Right lung (tissue), 10 donors: ENCODE measurements around the gene JADE3. TPM values are rescaled to one million over a fixed set of nuclear protein-coding genes. Genes with fewer than 3 reads are reported as not detected.

Source experiments
- DNase-seq, 2 donors: peaks; one replicate each; pipeline ENCODE4 v3.0.0-alpha.2; 2013
- long read RNA-seq, 8 donors: transcript quantifications; one replicate each; lab custom pipeline, GENCODE V29; 2026
- polyA plus RNA-seq, 5 donors: library from polyadenylated mRNA; unstranded; fragments of 120-200 nt; gene quantifications; one replicate each; pipeline versions ENCODE4 v1.2.1 to v1.2.3, GENCODE V29; 2013; ENCODE audit warnings: inconsistent platforms in 1 of 5, low replicate concordance in 1 of 5; ENCODE audit not compliant: insufficient read length in 5 of 5, insufficient read depth in 1 of 5

JADE3 gene
- polyA plus RNA-seq, result 10 to 100 TPM; 11.4 to 17.9 (median 14.9) TPM
- long read RNA-seq, donor 1, full-length matches to known transcripts, result 4 of 4 reads
- long read RNA-seq, donor 1, partial matches to known transcripts, result 0 of 4 reads
- long read RNA-seq, donor 1, other reads (novel, unspliced or antisense), result 0 of 4 reads
- long read RNA-seq, donor 2, full-length matches to known transcripts, result 2 of 2 reads
- long read RNA-seq, donor 2, partial matches to known transcripts, result 0 of 2 reads
- long read RNA-seq, donor 2, other reads (novel, unspliced or antisense), result 0 of 2 reads
- long read RNA-seq, donor 3, full-length matches to known transcripts, result 2 of 2 reads
- long read RNA-seq, donor 3, partial matches to known transcripts, result 0 of 2 reads
- long read RNA-seq, donor 3, other reads (novel, unspliced or antisense), result 0 of 2 reads
- long read RNA-seq, donor 4, full-length matches to known transcripts, result 1 of 1 reads
- long read RNA-seq, donor 4, partial matches to known transcripts, result 0 of 1 reads
- long read RNA-seq, donor 4, other reads (novel, unspliced or antisense), result 0 of 1 reads
- long read RNA-seq, donor 5, full-length matches to known transcripts, result 4 of 4 reads
- long read RNA-seq, donor 5, partial matches to known transcripts, result 0 of 4 reads
- long read RNA-seq, donor 5, other reads (novel, unspliced or antisense), result 0 of 4 reads
- long read RNA-seq, donor 6, full-length matches to known transcripts, result 1 of 1 reads
- long read RNA-seq, donor 6, partial matches to known transcripts, result 0 of 1 reads
- long read RNA-seq, donor 6, other reads (novel, unspliced or antisense), result 0 of 1 reads
- long read RNA-seq, donor 7, full-length matches to known transcripts, result 3 of 8 reads
- long read RNA-seq, donor 7, partial matches to known transcripts, result 5 of 8 reads
- long read RNA-seq, donor 7, other reads (novel, unspliced or antisense), result 0 of 8 reads
- long read RNA-seq, donor 8, result 0 reads

DNA sequence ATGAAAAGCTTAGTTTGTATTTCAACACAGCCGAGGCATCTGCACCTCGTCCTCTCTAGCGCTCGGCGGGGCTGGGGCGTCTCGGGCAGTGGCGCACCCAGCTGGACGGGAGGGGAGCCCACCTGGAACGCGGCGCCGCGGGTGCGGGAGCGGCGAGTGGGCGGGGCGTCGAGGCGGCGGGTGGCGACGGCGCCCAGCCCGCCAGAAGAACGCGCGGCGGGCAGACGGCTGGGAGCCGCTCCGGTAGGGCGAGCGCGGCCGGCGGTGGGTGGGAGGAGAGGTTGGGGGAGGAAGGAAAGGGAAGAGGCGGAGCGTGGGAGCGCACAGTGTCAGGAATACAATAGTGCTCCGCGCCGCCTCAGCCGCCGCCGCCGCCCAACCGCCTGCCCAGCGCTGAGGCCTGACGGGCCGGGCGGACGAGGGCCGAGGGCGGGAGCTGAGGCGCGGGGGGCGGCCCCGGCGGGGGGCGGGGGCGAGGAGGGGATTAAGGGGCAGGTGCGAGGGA lies at the start of gene JADE3:
TSS of gene JADE3 (plus strand) at position 324 of the 505 bp plus-strand sequence. CDS start 72,474 bp downstream, outside the sequence.
- peak; percentile 51 to 54 for DNase-seq

DNA sequence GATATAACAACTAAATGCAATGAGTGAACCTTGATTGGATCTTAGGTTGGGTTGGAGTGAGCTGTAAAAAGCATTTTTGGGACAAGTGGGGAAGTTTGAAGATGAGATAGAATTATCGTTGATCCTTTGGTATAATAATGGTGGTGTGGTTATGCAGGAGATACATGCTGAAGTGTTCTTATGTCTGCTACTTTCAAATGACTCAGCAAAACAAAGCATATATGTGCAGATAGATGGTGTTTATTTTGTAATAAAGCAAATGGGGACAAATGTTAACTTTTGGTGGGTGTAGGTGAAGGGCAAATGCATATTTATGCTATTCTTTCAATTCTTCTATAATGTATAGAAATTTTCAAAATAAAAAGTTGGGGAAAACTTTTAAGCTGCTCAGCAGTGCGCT lies 49.1 kb upstream of the JADE3 start:
- no peak for DNase-seq

DNA sequence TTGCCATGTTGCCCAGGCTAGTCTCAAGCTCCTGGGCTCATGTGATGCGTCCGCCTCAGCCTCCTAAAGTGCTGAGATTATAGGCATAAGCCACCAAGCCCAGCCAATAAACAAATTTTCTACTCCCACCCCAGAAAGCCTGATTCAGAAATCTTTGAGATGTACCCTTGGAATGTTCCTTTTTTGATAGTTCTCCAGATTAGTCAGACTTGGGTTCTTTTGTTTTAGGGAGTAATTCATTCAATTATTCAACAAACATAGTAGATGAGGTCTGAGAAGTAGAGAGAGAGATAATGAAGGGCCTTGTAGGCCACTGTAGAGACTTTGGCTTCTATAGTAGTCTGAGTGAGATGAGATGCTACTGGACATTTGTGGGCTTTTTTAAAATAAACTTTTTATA lies 47.6 kb upstream of the JADE3 start:
- DNase-seq, result no peak

DNA sequence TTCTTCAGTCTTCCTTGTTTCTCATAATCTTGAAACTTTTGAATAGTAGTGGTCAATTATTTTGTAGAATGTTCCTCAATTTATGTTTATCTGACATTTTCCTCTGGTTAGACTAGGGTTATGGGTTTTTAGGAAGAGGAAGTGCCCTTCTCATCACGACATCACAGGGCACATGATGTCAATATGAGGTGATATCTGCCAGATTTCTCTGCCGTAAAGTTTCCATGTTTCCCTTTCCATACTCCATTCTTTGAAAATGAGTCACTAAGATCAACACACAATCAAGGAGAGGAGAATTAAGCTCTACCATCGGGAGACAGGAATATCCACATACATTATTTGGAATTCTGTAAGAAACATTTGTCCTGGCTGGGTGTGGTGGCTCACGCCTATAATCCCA lies 46.9 kb upstream of the JADE3 start:
- DNase-seq, result no peak

DNA sequence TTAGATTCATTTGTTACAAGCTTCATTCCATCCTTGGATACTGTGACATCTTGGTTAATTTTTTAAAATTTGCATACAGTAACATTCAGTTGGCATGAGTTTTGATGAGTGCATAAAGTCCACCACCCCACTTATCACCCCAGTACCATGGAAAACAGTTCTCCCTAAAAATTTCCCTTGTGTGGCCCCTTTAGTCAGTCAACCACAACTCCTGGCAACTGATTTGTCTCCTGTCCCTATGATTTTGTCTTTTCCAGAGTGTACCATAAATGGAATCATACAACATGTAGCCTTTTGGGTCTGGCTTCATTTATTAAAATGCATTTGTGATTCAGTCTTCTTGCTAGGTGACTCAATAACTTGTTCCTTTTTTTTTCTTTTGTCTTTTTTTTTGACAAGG lies 45.5 kb upstream of the JADE3 start:
- no peak for DNase-seq

DNA sequence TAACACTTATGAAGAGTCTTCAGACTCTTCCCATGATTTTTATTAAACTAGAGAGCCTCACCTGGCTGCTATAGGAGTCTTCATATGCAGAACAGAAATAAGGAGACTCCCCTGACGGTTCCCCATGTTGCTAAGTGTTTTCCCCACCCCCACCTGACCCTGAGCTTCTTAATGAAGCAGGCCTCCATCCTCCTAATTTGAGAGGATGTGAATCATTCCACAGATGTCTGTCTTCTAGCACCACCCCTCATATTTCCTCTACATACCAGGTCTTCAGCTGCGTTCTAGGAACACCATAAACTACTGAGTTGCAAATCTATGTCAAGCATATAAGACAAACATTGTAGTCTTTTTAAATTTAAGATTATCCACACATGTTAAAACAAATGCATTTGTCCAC lies 38.5 kb upstream of the JADE3 start:
- no peak for DNase-seq

DNA sequence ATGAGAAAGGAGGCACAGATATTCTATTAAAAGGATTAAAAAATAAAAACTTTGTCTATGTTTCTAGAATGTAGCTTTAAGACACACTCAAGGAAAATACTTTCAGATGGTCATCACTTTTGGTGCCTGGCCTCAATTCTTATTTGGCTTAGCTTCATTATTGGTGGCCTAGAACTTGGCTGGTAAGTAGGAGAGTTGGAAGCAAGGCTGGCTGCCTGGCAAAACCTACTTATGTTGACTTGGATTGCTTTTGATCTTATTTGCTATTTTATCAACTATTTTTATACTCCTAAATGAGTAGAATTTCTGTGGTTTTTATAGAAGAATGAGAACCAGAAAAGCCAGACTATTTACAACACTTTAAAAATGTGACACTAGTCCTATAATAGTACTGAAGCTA lies 35.3 kb upstream of the JADE3 start:
- no peak for DNase-seq

DNA sequence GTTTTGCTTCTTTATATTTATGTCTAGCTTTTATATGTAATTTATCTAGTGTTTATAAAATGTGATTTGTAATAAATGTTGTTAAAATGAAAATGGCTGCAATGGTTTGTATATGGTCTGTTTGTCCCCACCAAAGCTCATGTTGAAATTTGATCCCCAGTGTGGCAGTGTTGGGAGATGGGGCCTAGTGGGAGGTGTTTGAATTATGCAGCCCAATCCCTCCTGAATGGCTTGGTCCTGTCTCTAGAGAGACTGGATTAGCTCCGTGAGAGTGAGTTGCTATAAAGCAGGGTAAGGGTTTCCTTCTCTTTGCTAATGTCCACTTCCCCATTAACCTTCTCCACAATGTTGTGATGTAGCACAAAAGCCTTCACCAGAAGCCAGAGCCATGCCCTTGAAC lies 30.0 kb upstream of the JADE3 start:
- DNase-seq, result no peak

DNA sequence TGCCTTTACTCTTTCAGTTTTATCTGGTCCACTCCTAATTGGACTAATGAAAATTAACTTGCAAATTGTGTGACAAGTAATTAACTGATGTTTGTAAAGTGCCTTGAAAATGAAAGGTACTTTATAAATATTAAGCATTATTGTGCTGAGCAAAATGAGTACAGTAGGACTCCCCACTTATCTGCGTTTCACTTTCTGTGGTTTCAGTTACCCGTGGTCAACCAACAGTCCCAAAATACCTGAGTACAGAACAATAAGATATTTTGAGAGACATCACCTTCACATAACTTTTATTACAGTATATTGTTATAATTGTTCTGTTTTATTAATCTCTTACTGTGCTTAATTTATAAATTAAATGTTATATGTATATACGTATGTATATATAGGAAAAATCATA lies 27.4 kb upstream of the JADE3 start:
- no peak for DNase-seq

DNA sequence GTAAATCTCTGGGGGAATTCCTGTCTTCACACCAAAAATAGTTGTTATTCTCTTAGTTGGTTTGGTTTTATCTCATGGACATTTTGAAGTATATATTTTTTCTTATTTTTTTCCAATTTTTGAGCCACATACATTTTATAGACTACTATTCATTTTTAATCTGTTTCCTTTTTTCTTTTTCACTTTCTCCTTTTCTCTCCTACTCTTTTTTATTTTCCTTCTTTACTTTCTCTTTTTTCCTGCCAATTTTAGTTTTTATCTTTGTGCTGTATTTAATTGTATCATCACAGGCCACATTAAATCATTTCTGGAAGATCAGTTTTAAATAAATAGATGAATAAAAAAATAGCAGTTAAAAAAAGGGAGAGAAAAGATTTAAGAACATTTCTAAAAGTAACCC lies 14.0 kb upstream of the JADE3 start:
- DNase-seq, result no peak

DNA sequence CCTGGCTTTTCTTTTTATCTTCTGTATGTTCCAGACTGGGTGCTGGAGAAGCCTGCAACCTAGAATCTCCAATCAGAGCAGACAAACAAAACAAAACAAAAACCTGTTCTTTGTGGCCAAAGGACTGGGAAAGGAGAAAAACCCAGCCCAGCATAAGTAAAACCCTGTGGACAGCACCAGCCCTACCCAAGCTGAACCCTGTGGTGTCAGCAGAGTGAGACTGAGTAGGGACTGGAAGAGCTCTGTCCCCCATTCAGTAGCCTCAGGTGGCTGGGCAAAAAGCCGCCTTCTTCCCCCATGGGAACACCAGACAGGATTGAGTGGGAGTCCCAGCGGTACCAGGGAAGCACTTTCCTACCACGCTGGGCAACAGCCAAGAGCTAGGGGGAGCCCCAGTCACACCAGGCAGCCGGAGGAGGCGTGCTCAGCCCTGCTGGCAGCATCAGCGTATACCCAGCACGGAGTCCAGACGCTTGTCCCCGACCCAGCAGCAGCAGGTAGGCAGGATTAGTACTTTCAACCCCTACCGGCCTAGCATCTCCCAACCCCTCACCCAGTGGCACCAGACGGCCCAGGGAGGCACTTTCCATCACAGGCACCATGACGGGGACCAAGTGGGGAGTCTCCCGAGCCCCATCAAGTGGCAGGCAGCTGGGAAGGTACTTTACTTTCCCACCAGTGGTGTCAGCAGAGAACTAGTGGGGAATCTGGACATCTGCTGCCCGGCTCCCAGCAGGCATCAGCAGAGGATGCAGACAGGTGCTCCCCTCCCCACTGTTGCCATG lies 8.6 kb upstream of the JADE3 start:
- peak; percentile 74 to 76 for DNase-seq

DNA sequence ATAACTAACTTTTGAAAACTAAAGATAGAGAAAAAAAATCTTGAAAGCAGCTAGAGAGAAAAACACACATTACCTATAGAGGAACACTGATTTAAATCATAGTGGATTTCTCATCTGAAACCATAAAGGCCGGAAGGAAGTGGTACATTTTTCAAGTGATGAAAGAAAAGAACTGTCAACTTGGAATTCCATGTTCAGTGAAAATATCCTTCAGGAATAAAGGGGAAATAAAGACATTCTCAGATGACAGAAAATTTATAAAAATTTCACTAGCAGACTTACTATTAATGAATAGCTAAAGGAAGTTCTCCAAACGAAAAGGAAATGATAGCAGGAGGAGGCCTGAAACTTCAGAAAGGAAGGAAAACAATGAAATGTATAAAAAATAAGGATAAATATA lies 7.6 kb upstream of the JADE3 start:
- DNase-seq, result no peak

DNA sequence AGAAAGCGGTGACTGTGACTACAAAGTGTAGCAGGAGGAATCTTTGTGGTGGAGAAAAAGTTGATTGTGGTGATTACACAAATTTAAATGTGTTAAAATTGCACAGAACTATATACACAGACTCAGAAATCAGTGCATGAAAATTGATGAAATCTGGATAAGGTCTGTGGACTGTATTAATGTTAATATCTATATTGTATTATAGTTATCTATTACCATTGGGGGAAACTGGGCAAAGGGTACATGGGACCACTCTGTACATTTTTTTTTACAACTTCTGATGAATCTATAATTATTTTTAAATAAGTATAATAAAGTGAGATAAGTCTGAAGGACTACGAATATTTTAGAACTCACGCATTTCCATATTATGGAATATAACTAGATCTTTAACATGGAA lies 1.8 kb upstream of the JADE3 start:
- DNase-seq, result no peak

DNA sequence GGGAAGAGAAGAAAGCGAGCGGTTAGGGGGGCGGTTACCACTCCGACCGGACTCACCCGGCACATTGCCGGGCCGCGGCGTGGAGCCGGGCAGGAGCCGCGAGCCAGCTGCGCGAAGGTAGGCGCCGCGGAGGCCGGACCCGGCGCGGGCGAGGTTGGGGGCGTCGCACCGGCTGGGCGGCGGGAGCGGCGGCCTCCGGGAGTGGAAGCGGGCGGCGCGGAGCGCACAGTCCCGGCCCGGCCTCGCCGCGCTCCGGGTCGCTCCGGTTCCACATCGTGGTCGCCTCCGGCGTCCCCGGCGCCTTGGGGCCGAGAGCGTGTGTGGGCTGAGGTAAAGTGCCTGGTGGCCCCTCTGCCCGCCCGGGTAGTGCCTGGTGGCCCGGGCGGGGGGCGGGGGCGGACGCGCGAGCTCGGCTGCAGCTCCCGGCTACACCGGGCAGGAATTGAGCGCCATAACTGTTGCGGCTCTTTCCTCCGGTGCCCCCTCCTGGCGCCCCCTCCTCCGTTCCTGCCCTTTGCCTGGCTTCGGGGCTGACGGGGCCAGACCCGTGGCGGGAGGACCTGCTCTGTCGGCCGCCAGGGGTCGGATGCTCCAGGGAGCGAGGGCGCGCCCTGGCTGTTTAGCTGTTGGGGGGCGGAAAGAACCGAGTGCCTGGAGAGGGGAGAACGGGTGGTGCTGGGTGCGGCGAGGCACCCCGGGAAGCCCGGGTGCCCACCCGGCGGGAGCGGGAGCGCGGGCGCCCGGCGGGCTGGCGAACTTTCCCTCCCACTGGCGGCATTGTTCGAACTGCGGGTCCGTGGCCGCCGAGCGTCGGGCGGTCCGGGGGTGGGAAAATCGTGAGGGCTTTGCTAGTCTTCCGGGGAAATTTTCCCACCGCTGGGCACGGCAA lies 626 bp downstream of the JADE3 start:
- peak; percentile 28 to 45 for DNase-seq

DNA sequence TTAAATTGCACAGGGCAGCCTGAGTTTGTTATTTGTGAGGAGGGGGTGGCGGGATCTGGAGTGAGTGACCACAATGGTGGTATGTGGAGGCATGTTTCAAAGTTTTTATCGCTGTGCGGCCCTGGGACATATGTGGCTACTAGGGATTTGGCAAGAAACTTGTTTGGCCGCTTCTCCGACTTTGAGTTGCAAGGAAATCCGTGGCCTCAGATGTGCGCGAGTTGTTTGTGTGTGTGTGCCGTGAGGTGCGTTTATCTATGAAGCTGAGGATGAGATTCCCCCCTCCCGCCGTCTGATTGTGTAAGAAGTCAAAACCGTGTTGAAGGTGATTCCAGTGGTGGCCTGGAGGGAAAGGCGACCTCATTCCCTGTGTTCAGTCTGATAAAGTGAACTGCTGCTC lies 1.4 kb downstream of the JADE3 start:
- peak; percentile 11 to 15 for DNase-seq

DNA sequence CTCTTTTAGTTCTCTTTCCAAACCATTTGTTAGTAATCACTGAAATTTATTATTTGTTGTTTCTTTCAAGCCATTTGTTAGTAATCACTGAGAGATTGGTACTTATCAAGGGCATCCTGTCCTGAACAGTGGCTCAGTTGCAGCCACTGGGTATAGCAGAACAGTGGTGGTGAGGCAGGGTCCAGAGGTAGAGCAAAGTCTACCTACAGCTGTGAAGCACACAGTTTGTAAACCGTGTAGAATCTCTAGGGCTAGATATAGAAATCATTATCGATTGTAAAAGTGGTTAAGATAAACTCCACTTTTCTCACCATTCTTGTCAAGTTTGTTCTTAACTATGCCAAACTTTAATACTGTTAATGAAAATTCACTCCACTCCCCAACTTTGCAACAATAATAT lies 4.1 kb downstream of the JADE3 start:
- no peak for DNase-seq

DNA sequence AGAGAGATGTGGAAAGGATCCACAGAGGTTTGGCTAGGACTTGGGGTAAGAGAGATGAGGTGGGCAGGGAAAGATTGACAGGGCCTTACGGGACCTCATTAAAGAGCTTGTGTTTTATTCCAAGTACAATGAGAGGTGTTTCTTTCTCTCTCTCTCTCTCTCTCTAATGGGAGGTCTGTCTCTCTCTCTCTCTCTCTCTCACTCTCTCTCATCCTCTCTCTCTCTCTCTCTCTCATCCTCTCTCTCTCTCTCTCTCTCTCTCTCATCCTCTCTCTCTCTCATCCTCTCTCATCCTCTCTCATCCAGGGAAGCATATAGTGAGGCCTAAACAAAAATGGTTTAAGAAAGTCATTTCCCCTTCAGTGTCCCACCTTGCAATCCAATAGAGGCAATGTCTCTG lies 5.4 kb downstream of the JADE3 start:
- DNase-seq, result no peak

DNA sequence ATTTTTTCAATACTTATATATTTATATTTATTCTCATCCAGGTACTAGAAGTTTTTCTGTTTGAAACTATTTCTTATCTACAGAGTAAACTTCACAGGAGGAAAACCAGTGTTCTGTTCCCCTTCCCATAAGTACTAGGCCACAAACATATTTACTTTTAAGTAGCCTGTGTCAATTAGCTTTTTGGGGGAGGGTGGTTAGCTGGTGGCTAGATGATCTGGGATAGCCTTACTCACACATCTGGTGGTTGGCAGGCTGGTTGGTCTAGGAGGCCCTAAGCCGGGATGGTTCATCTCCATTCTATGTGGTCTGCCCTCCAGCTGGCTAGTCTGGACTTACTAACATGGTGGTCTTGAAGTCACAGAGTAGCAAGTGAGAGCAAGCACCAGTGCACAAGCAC lies 6.2 kb downstream of the JADE3 start:
- no peak for DNase-seq

DNA sequence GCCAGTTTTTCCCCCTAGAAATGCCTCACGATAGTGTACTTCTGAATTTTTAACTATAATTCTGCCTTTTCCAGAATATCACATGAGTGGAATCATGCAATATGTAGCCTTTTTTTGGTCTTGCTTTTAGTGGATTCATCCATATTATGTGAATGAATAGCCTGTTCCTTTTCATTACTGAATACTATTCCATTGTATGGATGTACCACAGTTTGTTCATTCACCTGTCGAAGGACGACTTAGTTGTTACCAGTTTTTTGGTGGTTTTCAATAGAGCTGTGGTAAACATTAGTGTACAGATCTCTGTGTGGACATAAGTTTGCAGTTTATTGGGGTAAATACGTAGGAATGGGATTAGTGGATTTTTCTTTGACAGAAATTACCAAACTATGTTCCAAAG lies 8.0 kb downstream of the JADE3 start:
- no peak for DNase-seq

DNA sequence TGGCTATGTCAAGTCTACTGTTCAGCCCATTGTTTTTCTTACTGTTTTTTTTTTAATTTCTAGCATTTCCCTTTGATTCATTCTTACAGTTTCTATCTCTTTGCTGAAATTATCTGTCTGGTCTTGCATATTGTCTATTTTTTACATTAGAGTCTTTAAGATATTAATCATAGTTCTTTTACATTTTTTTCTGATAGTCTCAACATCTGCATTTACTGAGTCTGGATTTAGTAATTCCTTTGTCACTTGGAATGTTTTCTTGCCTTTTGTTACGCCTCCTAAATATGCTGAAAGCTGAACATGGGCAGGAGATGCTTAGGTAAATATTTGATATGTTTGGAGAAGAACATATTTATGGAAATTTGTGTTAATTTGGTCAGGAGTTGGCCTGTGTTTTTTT lies 10.4 kb downstream of the JADE3 start:
- DNase-seq, result no peak

DNA sequence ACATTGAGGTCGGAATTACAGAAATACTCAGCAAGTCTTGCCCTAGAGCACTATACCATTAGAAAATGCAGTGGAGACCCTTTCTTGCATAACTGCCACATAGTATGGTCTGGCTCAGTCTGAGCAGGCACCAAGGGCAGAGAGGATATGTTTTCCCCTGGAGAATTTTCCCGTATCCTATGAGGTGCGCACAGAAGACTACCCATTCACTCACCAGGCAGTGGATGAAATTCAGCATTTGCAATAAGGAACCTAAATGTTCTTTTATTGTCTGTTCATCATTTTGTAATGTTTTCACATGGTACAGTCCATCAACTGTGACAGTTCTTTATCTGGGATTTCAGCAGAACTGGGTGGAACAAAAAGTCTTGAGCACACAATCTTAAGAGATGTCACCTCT lies 15.5 kb downstream of the JADE3 start:
- no peak for DNase-seq
